Activated CD4-positive, alpha-beta T cell treated with anti-CD3 and anti-CD28 coated beads, Interleukin-2, amount 50 U/mL, for 4 hours (primary cell): Measurements from ENCODE around the gene DHX36.

Experiments used
- DNase-seq, 2 experiments: peaks; one replicate each; pipeline ENCODE4 v3.0.0-alpha.2; 2020

The DHX36 gene

GRCh38 chr3:154223519-154223918 lies 100.8 kb downstream of the DHX36 start:
- DNase-seq = no peak
